GM19324 (cell line): Measurements from ENCODE around the gene NCKAP5.
"Not testable (repeated sequence)": the region's sequence is repeated elsewhere in the genome, so short reads cannot be mapped to it uniquely, and the experiment has no call there.

Experiments
- ATAC-seq: cut with Tn5 transposase; IDR thresholded peaks from one replicate; pipeline ENCODE4 v1.9.1; 2021; ENCODE audit warnings: mild to moderate bottlenecking, moderate library complexity; ENCODE audit not compliant: unreplicated experiment, low FRiP score

The NCKAP5 gene

GRCh38 chr2:132876745-132877391, 691.4 kb downstream of the NCKAP5 start:
- ATAC-seq, result no peak

- ATAC-seq, result no peak
Observed at GRCh38 chr2:132875193-132875592, 693.1 kb downstream of the NCKAP5 start.

DNA sequence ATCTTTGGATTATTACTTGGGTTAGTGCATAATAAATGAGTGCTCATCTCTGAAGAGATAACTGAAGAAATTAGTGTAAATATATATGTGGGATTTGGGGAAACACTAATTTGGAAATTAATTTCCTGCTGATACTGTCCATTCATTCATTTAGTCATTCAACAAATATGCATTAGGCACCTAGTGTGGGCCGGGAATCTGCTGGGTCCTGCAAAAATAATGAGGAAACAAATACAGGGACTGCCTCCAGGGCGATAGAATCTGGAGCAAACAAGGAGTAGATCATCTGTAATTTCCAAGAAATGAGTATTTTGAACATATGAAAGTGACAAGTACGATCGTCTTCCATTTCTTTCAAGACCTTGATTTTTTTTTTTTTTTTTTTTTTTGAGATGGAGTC, 694.5 kb downstream of the NCKAP5 start:
- no peak for ATAC-seq

GRCh38 chr2:132871831-132872230, 696.4 kb downstream of the NCKAP5 start:
- no peak for ATAC-seq

GRCh38 chr2:132863961-132864360, 704.3 kb downstream of the NCKAP5 start:
- ATAC-seq, result no peak

DNA sequence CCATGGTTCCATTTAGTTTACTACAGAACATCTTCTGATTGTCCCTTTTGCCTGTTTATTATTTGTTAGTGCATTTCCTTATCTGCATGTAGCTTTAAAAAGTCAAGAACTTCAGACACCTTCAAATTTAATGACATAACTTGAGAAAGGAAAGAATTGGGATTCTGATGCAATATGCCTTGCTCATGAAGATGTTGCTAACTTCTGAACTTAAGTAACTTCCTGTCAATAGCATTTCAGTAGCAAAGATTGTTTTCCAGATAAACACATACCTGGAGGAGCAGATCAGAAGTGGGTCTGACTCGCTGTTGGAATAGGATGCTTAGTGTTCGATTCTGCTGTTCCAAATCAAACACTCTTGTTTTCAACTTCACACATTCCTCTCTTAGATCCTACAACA, 708.0 kb downstream of the NCKAP5 start:
- ATAC-seq, result no peak

DNA sequence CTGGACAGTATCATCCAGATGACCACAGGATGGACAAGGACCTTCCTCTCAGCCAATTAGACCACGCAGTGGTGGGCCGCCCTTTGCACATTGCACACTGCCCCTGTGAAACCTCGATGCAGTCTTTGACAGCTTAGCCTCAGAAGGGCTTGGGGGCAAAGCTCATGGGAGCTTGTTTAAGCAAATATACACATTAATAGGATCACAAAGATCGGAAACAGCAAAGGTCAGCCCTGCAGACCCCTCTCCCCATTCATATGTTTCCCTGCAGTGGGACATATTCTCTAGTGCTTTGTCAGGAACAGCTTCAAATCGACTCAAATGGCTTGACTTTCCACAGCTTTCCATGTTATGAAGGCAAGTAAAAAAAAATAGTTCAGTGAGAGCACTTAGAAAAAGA, 708.7 kb downstream of the NCKAP5 start:
- ATAC-seq, result no peak

GRCh38 chr2:132857319-132857718, 710.9 kb downstream of the NCKAP5 start:
- ATAC-seq, result no peak

DNA sequence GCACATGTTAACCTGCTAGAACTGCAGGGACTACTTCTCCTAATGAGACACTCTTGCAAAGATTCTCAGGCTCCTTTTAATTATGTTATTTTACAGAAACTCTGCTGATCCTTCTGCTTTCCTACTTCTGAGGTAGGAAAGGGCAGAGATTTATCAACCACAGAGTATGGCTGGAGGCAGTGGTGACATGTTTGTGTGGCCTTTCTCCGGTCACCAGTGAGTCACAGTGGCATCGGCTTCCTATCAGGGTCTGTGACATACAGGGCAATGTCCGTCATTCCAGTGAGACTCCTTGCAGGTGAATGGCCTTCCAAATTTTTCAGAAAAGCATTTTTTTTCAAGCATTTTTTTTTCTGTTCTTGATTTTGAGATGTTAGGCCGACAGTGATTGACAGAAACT, 717.6 kb downstream of the NCKAP5 start:
- ATAC-seq, result no peak

DNA sequence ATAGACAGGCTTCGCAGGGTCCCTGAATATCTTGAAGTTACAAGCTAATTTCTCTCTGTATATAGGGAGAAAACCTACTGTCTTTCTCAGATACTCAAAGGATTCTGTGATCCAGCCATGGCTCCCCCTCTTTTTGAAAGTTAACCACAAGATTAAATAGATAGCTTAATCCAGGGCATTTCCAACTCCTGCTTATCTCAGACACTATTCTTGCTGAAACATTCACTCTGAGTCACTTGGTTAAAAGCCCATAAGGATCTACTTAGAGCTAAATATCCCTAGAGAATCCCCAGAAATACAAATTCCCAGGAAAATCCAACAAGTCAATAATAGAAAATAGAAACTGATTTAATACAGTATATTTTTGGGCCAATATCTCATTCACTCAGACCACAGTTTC, 719.1 kb downstream of the NCKAP5 start:
- ATAC-seq, result no peak

GRCh38 chr2:132845339-132845738, 722.9 kb downstream of the NCKAP5 start:
- no peak for ATAC-seq

GRCh38 chr2:132844585-132844984, 723.7 kb downstream of the NCKAP5 start:
- no peak for ATAC-seq

GRCh38 chr2:132837769-132838168, 730.5 kb downstream of the NCKAP5 start:
- ATAC-seq, result no peak

GRCh38 chr2:132830321-132830827, 737.9 kb downstream of the NCKAP5 start:
- no peak for ATAC-seq

GRCh38 chr2:132825601-132826000, 742.7 kb downstream of the NCKAP5 start:
- no peak for ATAC-seq

DNA sequence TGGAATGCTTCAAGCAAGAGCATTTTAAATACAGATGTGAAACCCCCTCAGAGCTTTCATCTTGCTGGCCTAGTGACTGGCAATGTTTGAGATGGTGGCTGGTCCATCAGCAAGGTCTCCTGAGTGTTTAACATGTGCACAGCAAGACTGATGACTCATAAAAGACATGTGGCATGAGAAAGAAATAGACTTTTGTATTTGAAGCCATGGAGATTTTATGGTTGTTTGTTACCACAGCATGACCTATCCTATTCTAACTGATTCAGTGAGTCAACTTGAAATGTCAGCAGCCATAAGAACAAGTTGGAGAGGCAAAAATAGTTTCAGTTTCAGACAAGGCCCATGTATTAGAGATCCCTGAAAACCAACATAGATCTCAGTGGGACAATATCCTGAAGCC, 743.5 kb downstream of the NCKAP5 start:
- ATAC-seq, result no peak

DNA sequence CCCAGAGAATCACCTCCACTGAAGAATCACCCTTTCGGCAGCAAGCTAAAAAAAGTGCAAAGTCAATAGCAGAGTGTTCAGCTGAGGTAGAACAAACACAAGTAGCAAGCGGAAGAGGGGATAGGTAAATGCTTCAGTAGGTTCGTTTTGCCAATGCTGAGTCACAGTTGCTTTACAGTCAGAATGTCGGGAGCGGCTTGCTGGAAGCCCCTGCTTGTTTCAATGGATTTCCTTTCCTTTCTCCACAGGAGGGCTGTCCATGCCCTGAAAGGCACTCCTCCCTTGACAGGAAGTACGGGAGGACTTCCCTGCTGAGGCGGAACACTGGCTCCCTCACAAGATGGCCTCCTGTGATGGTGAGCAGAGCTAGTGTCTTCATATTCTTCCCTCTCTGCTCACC, 752.0 kb downstream of the NCKAP5 start:
- no peak for ATAC-seq

- no peak for ATAC-seq
Observed at GRCh38 chr2:132815516-132815915, 752.7 kb downstream of the NCKAP5 start.

DNA sequence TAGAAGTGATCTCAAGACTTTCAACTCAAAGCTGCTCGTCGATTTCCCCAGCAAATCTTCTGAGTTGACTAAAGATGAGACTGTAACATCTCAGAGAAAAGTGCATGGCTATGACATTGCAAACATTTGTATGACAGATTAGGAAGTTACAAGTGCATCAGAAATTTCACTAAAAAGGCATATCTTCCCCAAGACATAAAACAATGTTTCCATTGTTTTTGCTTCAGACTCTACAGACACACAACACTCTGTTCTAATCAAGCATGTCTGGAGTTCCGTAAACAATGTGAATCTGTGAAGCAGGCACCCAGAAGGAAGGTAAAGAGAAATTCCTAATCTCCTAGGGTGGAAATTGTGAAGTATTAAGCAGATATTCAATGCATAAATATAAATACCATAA, 753.6 kb downstream of the NCKAP5 start:
- ATAC-seq, result no peak

DNA sequence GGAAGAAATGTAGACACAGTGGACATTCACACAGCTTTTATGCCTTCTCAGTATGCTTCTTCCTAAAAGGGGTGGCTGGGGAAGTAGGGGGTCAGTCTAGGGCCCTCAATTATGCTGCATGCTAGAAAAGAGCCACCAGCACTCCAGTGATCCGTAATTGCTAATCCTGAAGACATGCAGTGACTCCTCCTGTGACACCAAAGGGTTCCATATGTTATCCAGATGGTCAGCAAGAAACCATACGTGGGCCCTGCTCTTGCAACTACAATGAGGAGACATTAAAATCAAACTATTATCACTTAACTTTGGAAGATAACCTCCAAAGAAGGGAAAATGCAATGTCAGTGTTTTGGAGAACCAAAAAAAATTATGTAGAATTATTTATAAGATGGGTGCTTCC, 754.8 kb downstream of the NCKAP5 start:
- no peak for ATAC-seq

DNA sequence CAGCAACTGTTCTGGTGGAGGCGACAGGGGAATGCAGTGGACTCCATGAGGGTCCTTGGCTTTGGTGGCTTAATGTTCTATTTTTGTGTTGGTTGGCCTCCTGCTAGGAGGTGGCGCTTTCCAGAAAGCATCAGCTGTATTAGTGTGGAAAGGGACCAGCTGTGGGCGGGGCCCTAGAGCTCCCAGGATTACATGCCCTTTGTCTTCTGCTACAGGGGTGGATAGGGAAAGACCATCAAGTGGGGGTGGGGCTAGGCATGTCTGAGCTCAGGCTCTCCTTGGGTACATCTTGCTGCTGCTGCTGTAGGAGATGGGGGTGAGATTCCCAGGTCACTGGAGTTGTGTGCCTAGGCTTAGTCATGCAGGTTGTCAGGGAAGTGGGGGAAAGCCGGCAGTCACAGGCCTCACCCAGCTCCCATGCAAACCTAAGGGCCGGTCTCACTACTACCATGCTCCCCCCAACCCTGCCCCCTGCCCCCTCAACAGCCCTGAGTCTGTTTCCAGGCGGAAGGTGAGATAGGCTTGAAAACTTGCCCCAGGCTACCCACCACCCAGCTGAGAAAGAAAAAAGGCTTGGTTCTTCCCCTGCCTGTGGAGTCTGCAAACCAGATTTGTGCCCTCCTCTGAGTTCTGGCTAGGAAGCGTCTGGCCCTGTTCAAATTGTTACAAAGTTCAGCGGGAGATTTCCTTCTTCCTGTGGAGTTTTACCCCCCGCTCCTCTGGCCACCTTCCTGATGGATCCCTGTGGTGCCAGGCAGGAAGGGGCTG, 756.9 kb downstream of the NCKAP5 start:
- no peak for ATAC-seq

GRCh38 chr2:132809962-132810361, 758.3 kb downstream of the NCKAP5 start:
- not testable (repeated sequence) for ATAC-seq
